Parathyroid adenoma (tissue), 2 donors: ENCODE results near the gene NECTIN1.

ENCODE experiments used
- H2AFZ ChIP-seq: fragments of 300-600 bp; sonication (generic); one replicate; pipeline ENCODE4 v1.7.0; 2017; ENCODE audit warnings: antibody characterized with exemption, mild to moderate bottlenecking
- H3K27ac ChIP-seq: fragments of 300-600 bp; sonication (generic); one replicate; pipeline ENCODE4 v1.7.0; 2017
- H3K27me3 ChIP-seq: fragments of 300-600 bp; sonication (generic); one replicate; pipeline ENCODE4 v1.7.0; 2017; ENCODE audit warnings: low read length; ENCODE audit not compliant: control insufficient read depth, insufficient read depth
- H3K36me3 ChIP-seq: fragments of 300-600 bp; sonication (generic); one replicate; pipeline ENCODE4 v1.7.0; 2017; ENCODE audit warnings: low read length; ENCODE audit not compliant: control insufficient read depth, insufficient read depth
- H3K4me1 ChIP-seq: fragments of 300-600 bp; sonication (generic); one replicate; pipeline ENCODE4 v1.7.0; 2017; ENCODE audit warnings: control low read depth
- H3K4me2 ChIP-seq: fragments of 300-600 bp; sonication (generic); one replicate; pipeline ENCODE4 v1.7.0; 2017; ENCODE audit warnings: low read length
- H3K4me3 ChIP-seq: fragments of 300-600 bp; sonication (generic); one replicate; pipeline ENCODE4 v1.7.0; 2017; ENCODE audit warnings: low read depth, low read length
- H3K79me2 ChIP-seq: fragments of 300-600 bp; sonication (generic); one replicate; pipeline ENCODE4 v1.7.0; 2017; ENCODE audit warnings: control low read depth
- H3K9ac ChIP-seq: fragments of 300-600 bp; sonication (generic); one replicate; pipeline ENCODE4 v1.7.0; 2017; ENCODE audit warnings: mild to moderate bottlenecking
- H3K9me3 ChIP-seq: fragments of 300-600 bp; sonication (generic); one replicate; pipeline ENCODE4 v1.7.0; 2017; ENCODE audit warnings: low read length; ENCODE audit not compliant: control insufficient read depth
- TF ChIP-seq, protein P1 (sequence below): fragments of 300-600 bp; sonication (generic); IDR thresholded peaks from one replicate; pipeline ENCODE4 v1.7.0; 2017; ENCODE audit warnings: antibody characterized with exemption, mild to moderate bottlenecking
- donor health status: primary hyperparathyroidism.

NECTIN1 gene

GRCh38 chr11:119686177-119686882 lies 42.7 kb downstream of the NECTIN1 start:
- Histone ChIP-seq H3K4me3 (no peak overlapping the region), H3K79me2 (no peaks in the 10 kb centered on the region), H3K27me3 (no peaks in the 10 kb centered on the region), H3K9me3 (no peaks in the 10 kb centered on the region), H2AFZ (no peak overlapping the region), H3K36me3 (no peaks in the 10 kb centered on the region), H3K4me1 (no peaks in the 10 kb centered on the region), H3K27ac (no peak overlapping the region), H3K9ac (no peak overlapping the region), H3K4me2 (no peak overlapping the region)
- TF ChIP-seq, protein P1, sequence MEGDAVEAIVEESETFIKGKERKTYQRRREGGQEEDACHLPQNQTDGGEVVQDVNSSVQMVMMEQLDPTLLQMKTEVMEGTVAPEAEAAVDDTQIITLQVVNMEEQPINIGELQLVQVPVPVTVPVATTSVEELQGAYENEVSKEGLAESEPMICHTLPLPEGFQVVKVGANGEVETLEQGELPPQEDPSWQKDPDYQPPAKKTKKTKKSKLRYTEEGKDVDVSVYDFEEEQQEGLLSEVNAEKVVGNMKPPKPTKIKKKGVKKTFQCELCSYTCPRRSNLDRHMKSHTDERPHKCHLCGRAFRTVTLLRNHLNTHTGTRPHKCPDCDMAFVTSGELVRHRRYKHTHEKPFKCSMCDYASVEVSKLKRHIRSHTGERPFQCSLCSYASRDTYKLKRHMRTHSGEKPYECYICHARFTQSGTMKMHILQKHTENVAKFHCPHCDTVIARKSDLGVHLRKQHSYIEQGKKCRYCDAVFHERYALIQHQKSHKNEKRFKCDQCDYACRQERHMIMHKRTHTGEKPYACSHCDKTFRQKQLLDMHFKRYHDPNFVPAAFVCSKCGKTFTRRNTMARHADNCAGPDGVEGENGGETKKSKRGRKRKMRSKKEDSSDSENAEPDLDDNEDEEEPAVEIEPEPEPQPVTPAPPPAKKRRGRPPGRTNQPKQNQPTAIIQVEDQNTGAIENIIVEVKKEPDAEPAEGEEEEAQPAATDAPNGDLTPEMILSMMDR = no peak

- Histone ChIP-seq H3K36me3 (no peaks in the 10 kb centered on the region), H3K4me3 (no peak overlapping the region), H3K9me3 (no peaks in the 10 kb centered on the region), H3K27me3 (no peaks in the 10 kb centered on the region), H3K27ac (no peak overlapping the region), H3K79me2 (no peaks in the 10 kb centered on the region), H3K4me1 (no peaks in the 10 kb centered on the region), H3K4me2 (no peak overlapping the region), H2AFZ (no peak overlapping the region), H3K9ac (no peak overlapping the region)
- TF ChIP-seq, protein P1 = no peak
Observed at GRCh38 chr11:119685111-119685746, 43.8 kb downstream of the NECTIN1 start.

DNA sequence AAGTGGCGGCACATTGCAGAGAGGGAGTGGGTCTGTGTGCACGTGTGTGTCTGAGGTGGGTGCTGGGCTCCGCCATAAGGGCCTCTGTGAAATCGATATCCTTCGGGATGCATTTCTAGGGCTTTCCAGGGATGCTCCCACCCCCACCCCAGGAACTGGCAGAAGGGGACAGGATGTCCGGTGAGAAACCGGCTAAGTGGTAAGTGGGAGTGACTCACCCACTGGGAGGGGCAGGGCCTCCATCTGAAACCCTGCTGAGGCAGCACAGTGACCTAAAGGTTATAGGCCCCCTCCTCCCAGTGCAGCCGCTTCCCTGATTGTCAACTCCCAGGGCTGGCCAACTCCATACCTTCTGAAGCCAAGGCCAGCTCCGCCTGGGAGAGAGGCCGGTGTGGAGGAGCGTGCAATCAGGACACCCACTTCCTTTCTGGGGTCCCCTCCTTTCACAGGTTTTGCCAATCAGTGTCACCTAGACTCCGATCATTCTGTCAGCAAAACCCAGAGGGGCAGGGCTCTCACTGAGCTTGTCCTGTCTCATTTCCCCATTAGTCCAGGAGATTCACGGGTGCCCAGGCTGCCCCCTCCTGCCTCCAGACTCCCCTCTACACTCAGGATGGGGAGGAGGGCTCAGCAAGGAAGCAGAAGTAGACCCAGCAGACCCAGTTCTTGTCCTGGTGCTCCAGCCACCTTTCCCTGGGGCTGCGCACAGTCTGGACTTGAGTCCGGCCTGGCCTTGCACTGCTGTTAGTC lies 44.5 kb downstream of the NECTIN1 start:
- Histone ChIP-seq H3K4me1 (no peaks in the 10 kb centered on the region), H3K27me3 (no peaks in the 10 kb centered on the region), H3K9me3 (no peaks in the 10 kb centered on the region), H3K4me2 (no peak overlapping the region), H3K4me3 (no peak overlapping the region), H3K9ac (no peak overlapping the region), H3K27ac (no peak overlapping the region), H3K79me2 (no peaks in the 10 kb centered on the region), H3K36me3 (no peaks in the 10 kb centered on the region), H2AFZ (no peak overlapping the region)
- TF ChIP-seq, protein P1 = no peak

DNA sequence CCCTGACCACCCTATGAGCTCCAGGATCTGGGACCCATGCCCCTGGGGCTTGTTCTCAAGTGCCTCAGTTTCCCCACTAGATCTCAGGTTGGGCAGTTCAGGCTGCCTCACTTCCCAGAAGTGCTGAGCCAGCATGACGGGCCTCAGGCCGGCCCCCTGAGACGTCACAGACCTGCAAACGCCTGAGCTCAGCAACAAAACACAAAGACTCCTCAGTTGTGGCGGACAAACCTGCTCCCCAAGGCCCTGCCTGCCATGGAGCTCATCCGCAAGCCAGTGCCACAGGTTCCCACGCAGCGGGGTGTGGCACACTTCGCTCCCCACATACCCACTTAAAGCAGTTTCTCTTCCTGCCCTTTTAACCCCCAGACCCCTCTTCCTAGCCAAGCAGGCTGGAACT lies 45.2 kb downstream of the NECTIN1 start:
- Histone ChIP-seq H3K4me1 (no peaks in the 10 kb centered on the region), H3K4me2 (no peak overlapping the region), H3K4me3 (no peak overlapping the region), H3K27ac (no peak overlapping the region), H3K27me3 (no peaks in the 10 kb centered on the region), H3K9ac (no peak overlapping the region), H2AFZ (no peak overlapping the region), H3K36me3 (no peaks in the 10 kb centered on the region), H3K79me2 (no peaks in the 10 kb centered on the region), H3K9me3 (no peaks in the 10 kb centered on the region)
- TF ChIP-seq, protein P1 = no peak
